Ecto neural progenitor cell (in vitro differentiated cells): Measurements from ENCODE around the gene BHLHE40.

Experiments used
- DNase-seq: peaks from one replicate; pipeline ENCODE4 v3.0.0-alpha.2; 2018; ENCODE audit warnings: low spot score

The BHLHE40 gene

GRCh38 chr3:5001135-5001534, 21.9 kb downstream of the BHLHE40 start:
- no peak for DNase-seq

- no peak for DNase-seq
Observed at GRCh38 chr3:5001805-5002173, 22.6 kb downstream of the BHLHE40 start.

GRCh38 chr3:5002174-5002870, 23.1 kb downstream of the BHLHE40 start:
- no peak for DNase-seq

- DNase-seq = no peak
Observed at GRCh38 chr3:5002871-5003247, 23.6 kb downstream of the BHLHE40 start.

DNA sequence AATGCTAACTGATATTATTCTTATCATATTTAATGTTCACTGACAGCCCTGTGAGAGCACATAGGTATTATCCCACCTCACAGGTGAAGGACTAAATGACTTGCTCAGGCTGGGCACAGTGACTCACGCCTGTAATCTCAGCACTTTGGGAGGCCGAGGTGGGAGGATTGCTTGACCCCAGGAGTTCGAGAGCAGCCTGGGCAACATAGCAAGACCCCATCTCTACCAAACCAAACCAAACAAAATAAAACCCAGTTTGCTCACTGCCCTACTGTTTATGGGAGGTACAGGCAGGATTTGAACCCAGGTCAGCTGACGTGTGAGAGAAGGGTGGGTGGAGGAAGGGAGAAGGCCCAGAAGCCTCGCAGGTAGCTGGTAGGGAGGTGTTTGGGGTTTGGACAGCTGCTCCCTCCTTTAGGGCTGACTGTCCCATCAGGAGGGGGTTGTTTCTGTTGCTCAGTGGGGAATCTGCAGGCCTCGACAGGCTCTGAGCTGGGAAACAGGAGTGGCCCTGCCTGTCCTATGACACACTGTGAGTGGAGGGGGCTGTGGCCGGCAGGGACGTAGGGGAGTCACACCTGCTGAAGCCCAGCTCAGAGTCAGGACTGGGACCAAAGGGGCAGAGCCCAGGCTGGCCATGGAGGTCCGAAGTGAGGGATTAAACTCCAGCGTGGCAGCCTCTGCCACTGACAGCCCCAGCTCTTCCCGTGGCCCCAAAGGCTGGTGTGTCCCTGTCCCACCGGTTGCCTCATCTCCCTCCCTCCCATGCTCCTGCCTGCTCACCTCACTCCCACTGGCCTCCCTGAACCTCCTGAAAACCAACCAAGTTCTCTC, 25.3 kb downstream of the BHLHE40 start:
- DNase-seq = no peak

- no peak for DNase-seq
Observed at GRCh38 chr3:5005367-5005766, 26.1 kb downstream of the BHLHE40 start.

GRCh38 chr3:5006755-5007202, 27.5 kb downstream of the BHLHE40 start:
- DNase-seq = no peak

DNA sequence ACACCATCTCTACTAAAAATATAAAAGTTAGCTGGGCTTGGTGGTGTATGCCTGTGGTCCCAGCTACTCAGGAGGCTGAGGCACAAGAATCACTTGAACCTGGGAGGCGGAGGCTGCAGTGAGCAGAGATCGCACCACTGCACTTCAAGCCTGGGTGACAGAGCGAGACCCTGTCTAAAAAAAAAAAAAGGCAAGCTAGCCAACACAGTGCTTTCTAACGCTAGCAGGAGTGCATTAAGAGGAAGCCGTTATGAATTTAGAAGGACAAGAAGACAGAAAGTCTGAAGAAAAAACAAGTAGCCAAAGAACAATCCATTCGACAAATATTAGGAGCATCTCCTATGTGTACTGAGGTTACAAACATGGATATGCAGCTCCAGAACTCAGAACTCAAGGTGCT, 28.6 kb downstream of the BHLHE40 start:
- no peak for DNase-seq

GRCh38 chr3:5009506-5010109, 30.4 kb downstream of the BHLHE40 start:
- DNase-seq = no peak

GRCh38 chr3:5010140-5010539, 30.9 kb downstream of the BHLHE40 start:
- no peak for DNase-seq

- no peak for DNase-seq
Observed at GRCh38 chr3:5010706-5011554, 31.7 kb downstream of the BHLHE40 start.

DNA sequence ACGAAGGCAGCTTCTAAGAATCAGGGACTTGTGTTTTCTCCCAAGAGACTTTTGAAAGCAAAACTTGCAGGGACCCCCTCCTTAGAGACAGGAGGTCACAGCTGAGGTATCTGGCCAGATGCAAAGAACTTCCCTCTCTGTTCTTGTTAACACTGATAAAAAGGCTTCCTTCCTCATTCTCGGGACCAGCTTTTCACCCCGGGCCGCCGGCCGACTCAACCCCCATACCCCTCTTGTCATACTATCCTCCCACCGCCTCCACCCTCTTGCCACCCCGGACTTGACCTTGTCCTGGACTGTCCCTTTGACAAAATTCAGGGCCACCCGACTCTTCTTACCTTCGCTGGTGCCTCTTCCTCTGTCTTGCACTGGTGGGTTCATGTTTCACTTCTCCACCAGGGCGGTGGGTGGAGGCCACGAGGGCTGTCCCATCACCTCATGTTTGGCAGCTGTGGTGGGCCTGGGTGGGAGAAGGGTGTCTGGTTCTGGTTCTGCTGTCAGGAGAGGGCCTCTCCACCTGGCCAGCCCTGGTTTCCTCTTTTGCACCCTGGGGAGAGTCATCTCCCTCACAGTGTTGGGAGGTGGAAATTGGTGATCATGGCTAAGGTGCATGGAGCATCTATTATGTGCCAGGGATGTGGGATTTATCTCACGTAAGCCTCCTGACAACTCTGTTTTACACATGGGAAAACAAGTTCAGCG, 32.5 kb downstream of the BHLHE40 start:
- DNase-seq = no peak

DNA sequence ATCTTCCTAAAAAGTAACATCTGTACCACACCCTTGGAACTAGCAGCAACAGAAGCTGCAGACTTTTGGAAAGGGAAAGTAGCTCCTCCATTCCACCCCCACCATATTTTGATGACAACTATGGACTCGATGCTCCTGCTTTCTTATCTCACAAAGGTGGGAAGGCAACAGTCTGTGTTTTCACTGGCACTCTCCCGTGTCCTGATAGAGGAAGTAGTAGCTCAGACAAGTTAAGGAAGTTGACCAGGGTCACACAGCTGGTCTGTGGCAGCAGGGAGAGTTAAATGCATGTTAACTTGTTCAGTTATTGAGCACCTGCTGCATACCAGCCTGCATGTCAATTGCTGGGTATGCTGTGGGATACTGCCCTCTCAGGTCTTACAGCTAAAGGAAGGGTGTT, 33.1 kb downstream of the BHLHE40 start:
- DNase-seq = no peak

GRCh38 chr3:5013021-5013906, 34.0 kb downstream of the BHLHE40 start:
- DNase-seq = no peak

- no peak for DNase-seq
Observed at GRCh38 chr3:5014391-5014790, 35.2 kb downstream of the BHLHE40 start.

DNA sequence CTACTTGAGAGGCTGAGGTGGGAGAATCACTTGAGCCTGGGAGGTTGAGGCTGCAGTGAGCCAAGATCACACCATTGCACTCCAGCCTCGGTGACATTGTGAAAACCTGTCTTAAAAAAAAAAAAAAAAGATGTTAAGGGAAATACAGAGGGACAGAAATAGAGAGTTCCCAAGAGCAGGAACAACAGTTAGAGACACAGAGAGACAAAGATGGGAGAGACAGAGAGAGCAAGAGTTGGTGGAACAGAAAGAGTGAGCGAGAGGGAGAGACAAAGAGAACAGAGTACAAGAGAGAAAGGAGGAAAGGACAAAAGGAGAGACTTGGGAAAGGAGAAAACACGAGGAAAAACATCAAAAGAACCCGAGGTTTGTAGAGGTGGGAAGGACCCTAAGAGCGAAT, 35.8 kb downstream of the BHLHE40 start:
- DNase-seq = no peak

- no peak for DNase-seq
Observed at GRCh38 chr3:5016211-5017161, 37.2 kb downstream of the BHLHE40 start.

DNA sequence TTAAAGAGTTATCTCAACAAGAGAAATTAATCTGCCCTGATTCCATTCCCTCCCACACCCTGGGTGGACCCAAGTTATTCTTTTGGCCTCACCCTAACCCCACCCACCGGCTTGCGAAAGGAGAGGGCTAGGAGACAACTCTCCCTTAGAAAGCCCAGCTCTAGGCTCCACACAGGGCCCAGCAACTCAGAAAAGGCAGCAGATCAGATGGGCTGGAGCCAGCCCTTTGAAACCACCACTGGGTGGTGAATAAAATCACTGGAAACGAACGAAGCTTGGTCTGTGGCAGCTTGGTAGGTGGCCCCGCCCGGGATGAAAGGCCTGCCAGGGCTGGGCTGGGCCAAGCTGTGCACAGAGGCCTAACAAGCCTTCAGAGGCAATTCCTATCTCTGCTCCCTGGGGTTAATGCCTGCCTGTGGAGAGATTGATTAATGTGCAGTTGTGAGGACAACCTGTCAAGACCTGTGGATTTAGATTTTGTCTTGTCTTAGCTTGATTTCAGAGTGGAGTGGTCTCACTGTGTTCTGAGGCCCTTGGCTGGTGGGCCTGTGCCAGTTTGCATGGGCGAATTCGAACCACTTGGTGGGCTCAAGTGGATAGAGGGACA, 38.8 kb downstream of the BHLHE40 start:
- DNase-seq = no peak
